ENCODE measurements around the gene PDCL2.

Gene PDCL2, protein sequence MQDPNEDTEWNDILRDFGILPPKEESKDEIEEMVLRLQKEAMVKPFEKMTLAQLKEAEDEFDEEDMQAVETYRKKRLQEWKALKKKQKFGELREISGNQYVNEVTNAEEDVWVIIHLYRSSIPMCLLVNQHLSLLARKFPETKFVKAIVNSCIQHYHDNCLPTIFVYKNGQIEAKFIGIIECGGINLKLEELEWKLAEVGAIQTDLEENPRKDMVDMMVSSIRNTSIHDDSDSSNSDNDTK

GRCh38 chr4:55592014-55592413, at the start of gene PDCL2:
Gene PDCL2, minus strand, starts transcription at chr4:55592245. Its CDS starts 136 bp downstream, at chr4:55592109.
- Histone ChIP-seq H3K79me2 (ENCODE audit: insufficient read depth, low read depth) (no peaks in the 10 kb centered on the region), H3K27ac (no peak within 1 kb of the TSS), H3K27me3 (ENCODE audit: insufficient read depth, low read depth) (no peaks in the 10 kb centered on the region), H3K36me3 (ENCODE audit: insufficient read depth) (no peaks in the 10 kb centered on the region), H2AFZ (ENCODE audit: low read depth) (no peak within 1 kb of the TSS), H3K9ac (no peak within 1 kb of the TSS), H3K4me3 (IDR thresholded peaks at IDR 0.05; ENCODE audit: insufficient read depth, low read depth, low read length) (no peak within 1 kb of the TSS), H3K4me1 (ENCODE audit: low read depth, poor library complexity, severe bottlenecking) (peaks cover 20% of the 10 kb centered on the region), H4K20me1 (ENCODE audit: insufficient read depth) (no peaks in the 10 kb centered on the region), H3K4me2 (no peak within 1 kb of the TSS)
- TF ChIP-seq, protein P1, sequence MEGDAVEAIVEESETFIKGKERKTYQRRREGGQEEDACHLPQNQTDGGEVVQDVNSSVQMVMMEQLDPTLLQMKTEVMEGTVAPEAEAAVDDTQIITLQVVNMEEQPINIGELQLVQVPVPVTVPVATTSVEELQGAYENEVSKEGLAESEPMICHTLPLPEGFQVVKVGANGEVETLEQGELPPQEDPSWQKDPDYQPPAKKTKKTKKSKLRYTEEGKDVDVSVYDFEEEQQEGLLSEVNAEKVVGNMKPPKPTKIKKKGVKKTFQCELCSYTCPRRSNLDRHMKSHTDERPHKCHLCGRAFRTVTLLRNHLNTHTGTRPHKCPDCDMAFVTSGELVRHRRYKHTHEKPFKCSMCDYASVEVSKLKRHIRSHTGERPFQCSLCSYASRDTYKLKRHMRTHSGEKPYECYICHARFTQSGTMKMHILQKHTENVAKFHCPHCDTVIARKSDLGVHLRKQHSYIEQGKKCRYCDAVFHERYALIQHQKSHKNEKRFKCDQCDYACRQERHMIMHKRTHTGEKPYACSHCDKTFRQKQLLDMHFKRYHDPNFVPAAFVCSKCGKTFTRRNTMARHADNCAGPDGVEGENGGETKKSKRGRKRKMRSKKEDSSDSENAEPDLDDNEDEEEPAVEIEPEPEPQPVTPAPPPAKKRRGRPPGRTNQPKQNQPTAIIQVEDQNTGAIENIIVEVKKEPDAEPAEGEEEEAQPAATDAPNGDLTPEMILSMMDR (conservative IDR thresholded peaks at IDR 0.05; ENCODE audit: low read depth, low read length) = no peak

DNA sequence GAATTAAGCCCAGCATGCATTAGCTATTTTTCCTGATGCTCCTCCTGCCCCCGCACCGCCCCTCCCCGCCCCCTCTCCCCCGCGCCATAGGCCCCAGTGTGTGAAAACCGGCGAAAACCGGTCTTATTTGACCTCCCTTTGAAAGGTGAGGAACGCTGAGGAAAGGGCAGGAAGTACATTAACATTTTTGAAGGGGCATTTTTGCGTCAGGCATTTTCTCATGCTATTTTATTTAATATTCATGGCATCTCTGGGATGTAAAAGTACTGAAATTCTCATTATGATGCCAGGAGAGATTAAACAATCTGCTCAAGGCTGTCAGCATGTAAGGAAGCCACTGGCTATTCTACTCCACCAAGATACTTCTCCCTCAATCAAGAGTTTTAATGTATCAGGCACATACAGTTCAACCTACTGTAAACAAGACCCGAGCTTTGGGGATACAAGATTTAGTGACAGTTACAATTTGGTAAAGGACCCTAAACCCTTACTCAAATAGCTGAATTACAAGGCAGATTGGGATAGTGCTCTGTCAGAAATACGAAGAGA, 45.3 kb upstream of the PDCL2 start:
- Histone ChIP-seq H4K20me1 (ENCODE audit: insufficient read depth) (no peaks in the 10 kb centered on the region), H3K27ac (no peak overlapping the region), H3K4me3 (IDR thresholded peaks at IDR 0.05; ENCODE audit: insufficient read depth, low read depth, low read length) (no peak overlapping the region), H3K9ac (no peak overlapping the region), H3K4me2 (no peak overlapping the region), H2AFZ (ENCODE audit: low read depth) (no peak overlapping the region), H3K36me3 (ENCODE audit: insufficient read depth) (no peaks in the 10 kb centered on the region), H3K4me1 (ENCODE audit: low read depth, poor library complexity, severe bottlenecking) (no peaks in the 10 kb centered on the region), H3K79me2 (ENCODE audit: insufficient read depth, low read depth) (no peaks in the 10 kb centered on the region), H3K27me3 (ENCODE audit: insufficient read depth, low read depth) (no peaks in the 10 kb centered on the region)
- TF ChIP-seq, protein P1 (conservative IDR thresholded peaks at IDR 0.05; ENCODE audit: low read depth, low read length) = no peak

DNA sequence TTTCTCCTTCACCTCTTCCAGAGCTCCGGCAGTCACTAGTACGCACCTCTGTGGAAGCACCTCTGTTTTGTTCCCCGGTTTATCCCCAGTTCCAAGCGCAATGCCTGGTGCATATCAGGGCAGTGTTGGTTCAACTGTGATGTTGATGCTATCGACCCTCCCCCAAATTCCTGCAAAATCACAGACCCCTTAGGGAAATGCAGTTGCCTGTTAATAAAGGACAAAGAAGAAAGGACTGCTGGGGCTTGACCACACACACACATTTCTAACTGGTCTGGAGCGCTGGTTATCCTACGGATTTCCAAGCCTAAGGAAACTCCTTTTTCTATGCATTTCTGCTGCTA, 44.6 kb upstream of the PDCL2 start:
- no peaks in the 10 kb centered on the region for H3K4me1 ChIP-seq (ENCODE audit: low read depth, poor library complexity, severe bottlenecking)
- TF ChIP-seq, protein P1 (conservative IDR thresholded peaks at IDR 0.05; ENCODE audit: low read depth, low read length) = no peak
- no peaks in the 10 kb centered on the region for H3K36me3 ChIP-seq (ENCODE audit: insufficient read depth)
- H3K4me2 ChIP-seq = no peak overlapping the region
- H3K27ac ChIP-seq = no peak overlapping the region
- H2AFZ ChIP-seq (ENCODE audit: low read depth) = no peak overlapping the region
- H3K79me2 ChIP-seq (ENCODE audit: insufficient read depth, low read depth) = no peaks in the 10 kb centered on the region
- H3K27me3 ChIP-seq (ENCODE audit: insufficient read depth, low read depth) = no peaks in the 10 kb centered on the region
- H3K9ac ChIP-seq = no peak overlapping the region
- H4K20me1 ChIP-seq (ENCODE audit: insufficient read depth) = no peaks in the 10 kb centered on the region
- no peak overlapping the region for H3K4me3 ChIP-seq (IDR thresholded peaks at IDR 0.05; ENCODE audit: insufficient read depth, low read depth, low read length)

DNA sequence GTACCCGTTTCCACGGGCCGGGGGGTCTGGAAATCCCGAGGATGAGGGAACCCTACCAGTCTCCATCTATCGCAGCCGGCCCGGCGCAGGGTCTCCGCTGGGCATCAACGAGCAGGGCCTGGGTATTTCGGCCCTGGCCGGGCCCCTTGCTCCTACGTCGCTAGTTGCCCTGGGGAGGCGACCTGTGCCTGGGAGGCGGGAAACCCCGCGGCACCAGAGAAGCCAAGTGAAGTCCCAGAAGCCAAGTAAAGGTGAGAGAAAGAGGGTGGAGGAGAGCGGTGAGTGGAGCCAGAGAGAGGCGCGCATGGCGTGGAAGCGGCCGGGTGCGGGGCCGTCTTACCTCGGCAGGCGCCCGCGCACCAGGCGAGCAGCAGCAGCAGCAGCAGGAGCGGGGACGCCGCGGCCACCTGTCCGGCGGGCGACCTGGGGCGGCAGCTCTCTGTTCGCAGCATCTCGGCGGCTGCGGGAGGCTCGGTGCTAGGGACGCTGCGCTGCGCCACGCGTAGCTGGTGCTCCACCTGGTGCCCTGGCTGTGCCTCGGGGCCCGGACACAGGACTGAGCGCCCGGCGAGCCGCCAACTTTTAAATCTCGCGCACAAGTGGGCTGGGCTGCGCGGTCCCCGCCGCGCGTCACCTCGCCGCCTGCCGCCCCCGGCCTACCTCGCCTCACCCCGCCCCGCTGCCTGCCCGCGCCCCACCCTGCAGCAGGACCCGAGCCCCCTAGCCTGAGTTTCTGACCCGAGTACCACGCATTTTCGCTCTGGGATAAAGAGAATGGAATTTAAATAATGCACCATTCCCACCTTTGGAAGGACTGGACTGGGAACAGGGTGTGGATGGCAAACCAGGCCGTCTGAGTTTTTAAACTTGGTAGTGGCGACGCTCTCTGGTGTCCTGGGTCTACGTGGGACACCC, 44.0 kb upstream of the PDCL2 start, which contains the start of gene NMU:
Gene NMU, minus strand, starts transcription at position 558 of the 915 bp plus-strand sequence. Its CDS starts 106 bp downstream, at position 452.
- Histone ChIP-seq H4K20me1 (ENCODE audit: insufficient read depth) (no peaks in the 10 kb centered on the region), H3K27me3 (ENCODE audit: insufficient read depth, low read depth) (no peaks in the 10 kb centered on the region), H3K4me2 (no peak within 1 kb of the TSS), H3K36me3 (ENCODE audit: insufficient read depth) (no peaks in the 10 kb centered on the region), H3K4me3 (IDR thresholded peaks at IDR 0.05; ENCODE audit: insufficient read depth, low read depth, low read length) (no peak within 1 kb of the TSS), H3K9ac (no peak within 1 kb of the TSS), H2AFZ (ENCODE audit: low read depth) (no peak within 1 kb of the TSS), H3K4me1 (ENCODE audit: low read depth, poor library complexity, severe bottlenecking) (no peaks in the 10 kb centered on the region), H3K79me2 (ENCODE audit: insufficient read depth, low read depth) (no peaks in the 10 kb centered on the region), H3K27ac (no peak within 1 kb of the TSS)
- TF ChIP-seq, protein P1 (conservative IDR thresholded peaks at IDR 0.05; ENCODE audit: low read depth, low read length) = no peak
